ENCODE data around the gene YAP1. TPM values are rescaled to one million over a fixed set of nuclear protein-coding genes. Genes with fewer than 3 reads are reported as not detected.
A peak's percentile ranks its signal among the peaks of the same experiment; 100 is the strongest.

Gene YAP1
- total and polyA plus RNA-seq, 4 donors = 49.4 to 110 (median 64.1) TPM

- peak in 2 of 6 donors; percentile 34 to 70 for DNase-seq (ENCODE audit: low read depth in 4 of 6, low spot score in 6 of 6)
- Histone ChIP-seq H3K36me3 (ENCODE audit: control insufficient read depth, insufficient read depth, low read length) (no peaks in the 10 kb centered on the region), H3K4me1 (ENCODE audit: control insufficient read depth, insufficient read depth, low read length) (peaks cover 12% of the 10 kb centered on the region), H3K9me3 (ENCODE audit: control insufficient read depth, insufficient read depth, low read length) (no peaks in the 10 kb centered on the region), H3K27ac (ENCODE audit: low read depth, low read length) (peak overlapping the region; percentile 17), H3K4me3 (ENCODE audit: low read depth, low read length) (no peak overlapping the region), H3K27me3 (ENCODE audit: control insufficient read depth, insufficient read depth, low read length) (peaks cover 22% of the 10 kb centered on the region)
These were observed 5.3 kb downstream of the YAP1 start for GRCh38 chr11:102115557-102115956.

DNA sequence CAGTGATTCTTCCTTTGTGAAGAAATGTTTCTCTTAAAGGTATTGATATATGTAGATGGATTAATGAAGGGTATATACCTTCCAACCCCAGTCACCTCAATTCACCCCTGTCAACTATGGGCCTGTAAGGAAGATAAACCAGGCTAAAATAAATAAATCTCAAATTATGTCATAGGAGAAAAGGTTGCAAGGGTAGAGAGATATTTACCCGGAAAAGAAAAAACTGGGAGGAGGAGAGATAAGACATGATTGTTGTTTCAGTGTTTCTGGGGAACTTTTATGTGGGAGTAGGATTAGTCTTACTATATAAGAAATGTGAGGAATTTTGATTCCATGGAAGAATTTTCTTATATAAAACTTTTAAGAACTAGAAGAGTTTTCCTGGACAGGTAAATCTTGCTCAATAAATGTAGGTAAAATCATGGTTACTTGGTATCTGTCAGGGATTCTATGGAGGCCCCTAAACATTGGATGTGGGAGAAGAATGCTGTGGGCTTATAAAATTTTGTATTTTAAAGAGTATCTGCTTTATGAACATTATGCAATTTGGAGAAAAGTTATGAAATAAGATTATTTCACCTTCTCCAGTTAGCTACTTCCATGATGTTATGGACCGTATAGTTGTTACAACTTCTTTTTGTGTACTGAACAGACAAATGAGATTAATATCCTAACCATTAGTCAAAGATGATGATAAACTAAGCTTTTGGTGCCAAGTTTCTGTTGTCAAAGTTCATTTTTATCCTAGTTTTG lies 6.4 kb downstream of the YAP1 start:
- Histone ChIP-seq H3K9me3 (ENCODE audit: control insufficient read depth, insufficient read depth, low read length) (no peaks in the 10 kb centered on the region), H3K4me3 (ENCODE audit: low read depth, low read length) (no peak overlapping the region), H3K4me1 (ENCODE audit: control insufficient read depth, insufficient read depth, low read length) (peaks cover 7% of the 10 kb centered on the region), H3K27ac (ENCODE audit: low read depth, low read length) (peak overlapping the region; percentile 17), H3K27me3 (ENCODE audit: control insufficient read depth, insufficient read depth, low read length) (peaks cover 17% of the 10 kb centered on the region), H3K36me3 (ENCODE audit: control insufficient read depth, insufficient read depth, low read length) (no peaks in the 10 kb centered on the region)
- DNase-seq (ENCODE audit: low read depth in 4 of 6, low spot score in 6 of 6) = no peak
- WGBS (ENCODE audit: insufficient coverage) = no CpG with 5 or more reads among the region's 2 CpGs

GRCh38 chr11:102117472-102118113 lies 7.3 kb downstream of the YAP1 start:
- Histone ChIP-seq H3K4me3 (ENCODE audit: low read depth, low read length) (no peak overlapping the region), H3K9me3 (ENCODE audit: control insufficient read depth, insufficient read depth, low read length) (no peaks in the 10 kb centered on the region)
- WGBS (ENCODE audit: insufficient coverage) = no CpG with 5 or more reads among the region's 4 CpGs

GRCh38 chr11:102118937-102119336 lies 8.7 kb downstream of the YAP1 start:
- Histone ChIP-seq H3K9me3 (ENCODE audit: control insufficient read depth, insufficient read depth, low read length) (no peaks in the 10 kb centered on the region), H3K27ac (ENCODE audit: low read depth, low read length) (peak overlapping the region; percentile 42), H3K4me3 (ENCODE audit: low read depth, low read length) (no peak overlapping the region), H3K4me1 (ENCODE audit: control insufficient read depth, insufficient read depth, low read length) (peaks cover 6% of the 10 kb centered on the region), H3K36me3 (ENCODE audit: control insufficient read depth, insufficient read depth, low read length) (no peaks in the 10 kb centered on the region), H3K27me3 (ENCODE audit: control insufficient read depth, insufficient read depth, low read length) (peaks cover 2% of the 10 kb centered on the region)
- 29% methylated on average over 2 of the region's 3 CpGs for WGBS (ENCODE audit: insufficient coverage)
- peak in 2 of 6 donors; percentile 55 to 77 for DNase-seq (ENCODE audit: low read depth in 4 of 6, low spot score in 6 of 6)

More at GRCh38 chr11:102117472-102118113, 7.3 kb downstream of the YAP1 start:
- Histone ChIP-seq H3K27ac (ENCODE audit: low read depth, low read length) (no peak overlapping the region), H3K27me3 (ENCODE audit: control insufficient read depth, insufficient read depth, low read length) (peaks cover 9% of the 10 kb centered on the region), H3K4me1 (ENCODE audit: control insufficient read depth, insufficient read depth, low read length) (peaks cover 7% of the 10 kb centered on the region), H3K36me3 (ENCODE audit: control insufficient read depth, insufficient read depth, low read length) (no peaks in the 10 kb centered on the region)
- DNase-seq (ENCODE audit: low read depth in 4 of 6, low spot score in 6 of 6) = no peak

- H3K27ac ChIP-seq (ENCODE audit: low read depth, low read length) = peak overlapping the region; percentile 42
- H3K4me3 ChIP-seq (ENCODE audit: low read depth, low read length) = no peak overlapping the region
- H3K27me3 ChIP-seq (ENCODE audit: control insufficient read depth, insufficient read depth, low read length) = no peaks in the 10 kb centered on the region
- no peaks in the 10 kb centered on the region for H3K9me3 ChIP-seq (ENCODE audit: control insufficient read depth, insufficient read depth, low read length)
- H3K36me3 ChIP-seq (ENCODE audit: control insufficient read depth, insufficient read depth, low read length) = no peaks in the 10 kb centered on the region
- DNase-seq (ENCODE audit: low read depth in 4 of 6, low spot score in 6 of 6) = peak in 2 of 6 donors; percentile 45 to 74
- peaks cover 4% of the 10 kb centered on the region for H3K4me1 ChIP-seq (ENCODE audit: control insufficient read depth, insufficient read depth, low read length)
- WGBS (ENCODE audit: insufficient coverage) = 18% methylated on average over 4 of the region's 4 CpGs
These were observed 9.8 kb downstream of the YAP1 start for GRCh38 chr11:102119997-102120396.

DNA sequence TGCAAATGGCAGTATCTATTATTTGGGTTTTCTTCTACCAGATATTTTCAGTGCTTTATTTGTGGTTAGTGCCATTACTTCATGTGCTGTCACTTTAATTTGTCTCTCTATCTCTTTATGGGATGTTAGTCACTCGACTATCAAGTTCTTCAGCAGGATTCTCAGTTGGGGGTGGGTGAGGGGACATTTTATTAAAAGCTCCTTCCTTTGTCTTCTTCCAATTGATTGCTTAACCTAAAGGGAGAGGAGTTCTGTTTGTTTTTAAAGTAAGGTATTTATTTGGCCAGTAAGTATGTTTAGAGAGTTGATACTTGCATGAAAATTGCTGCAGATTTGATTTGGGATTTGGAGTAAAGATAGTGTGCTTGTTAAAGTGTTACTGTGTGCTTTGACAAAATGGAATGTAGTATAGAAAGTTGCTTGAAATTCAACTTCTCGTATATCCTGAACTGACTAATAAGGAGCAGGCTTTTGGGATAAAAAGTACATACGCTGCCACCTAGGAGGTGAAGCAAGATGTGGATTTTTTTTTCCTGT lies 10.3 kb downstream of the YAP1 start:
- Histone ChIP-seq H3K9me3 (ENCODE audit: control insufficient read depth, insufficient read depth, low read length) (no peaks in the 10 kb centered on the region), H3K4me3 (ENCODE audit: low read depth, low read length) (no peak overlapping the region), H3K36me3 (ENCODE audit: control insufficient read depth, insufficient read depth, low read length) (no peaks in the 10 kb centered on the region), H3K4me1 (ENCODE audit: control insufficient read depth, insufficient read depth, low read length) (peaks cover 4% of the 10 kb centered on the region), H3K27me3 (ENCODE audit: control insufficient read depth, insufficient read depth, low read length) (no peaks in the 10 kb centered on the region), H3K27ac (ENCODE audit: low read depth, low read length) (no peak overlapping the region)
- WGBS (ENCODE audit: insufficient coverage) = no CpG with 5 or more reads among the region's 3 CpGs
- peak in 1 of 6 donors; percentile 14 for DNase-seq (ENCODE audit: low read depth in 4 of 6, low spot score in 6 of 6)

GRCh38 chr11:102121329-102121728 lies 11.1 kb downstream of the YAP1 start:
- Histone ChIP-seq H3K27me3 (ENCODE audit: control insufficient read depth, insufficient read depth, low read length) (no peaks in the 10 kb centered on the region), H3K9me3 (ENCODE audit: control insufficient read depth, insufficient read depth, low read length) (no peaks in the 10 kb centered on the region), H3K27ac (ENCODE audit: low read depth, low read length) (no peak overlapping the region), H3K4me3 (ENCODE audit: low read depth, low read length) (no peak overlapping the region), H3K4me1 (ENCODE audit: control insufficient read depth, insufficient read depth, low read length) (peaks cover 4% of the 10 kb centered on the region), H3K36me3 (ENCODE audit: control insufficient read depth, insufficient read depth, low read length) (no peaks in the 10 kb centered on the region)
- no peak for DNase-seq (ENCODE audit: low read depth in 4 of 6, low spot score in 6 of 6)
- whole genome bisulfite sequencing (ENCODE audit: insufficient coverage) = 100% methylated on average over 1 of the region's 2 CpGs

DNA sequence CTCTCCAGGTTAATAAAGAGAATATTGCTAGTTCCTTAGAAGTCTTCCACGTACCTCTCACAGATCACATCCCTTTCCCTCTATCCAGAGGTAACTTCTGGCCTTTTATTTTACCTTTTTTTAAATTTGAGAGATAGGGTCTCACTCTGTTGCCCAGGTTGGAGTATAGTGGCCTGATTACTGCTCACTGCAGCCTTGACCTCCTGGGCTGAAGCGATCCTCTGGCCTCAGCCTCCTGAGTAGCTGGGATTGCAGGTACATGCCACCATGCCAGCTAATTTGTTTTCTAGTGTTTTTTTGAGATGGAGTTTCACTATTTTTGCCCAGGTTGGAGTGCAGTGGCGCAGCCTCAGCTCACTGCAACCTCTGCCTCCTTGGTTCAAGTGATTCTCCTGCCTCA lies 24.4 kb downstream of the YAP1 start:
- no peaks in the 10 kb centered on the region for H3K36me3 ChIP-seq (ENCODE audit: control insufficient read depth, insufficient read depth, low read length)
- no peaks in the 10 kb centered on the region for H3K27me3 ChIP-seq (ENCODE audit: control insufficient read depth, insufficient read depth, low read length)
- DNase-seq (ENCODE audit: low read depth in 4 of 6, low spot score in 6 of 6) = no peak
- H3K4me1 ChIP-seq (ENCODE audit: control insufficient read depth, insufficient read depth, low read length) = no peaks in the 10 kb centered on the region
- no peak overlapping the region for H3K27ac ChIP-seq (ENCODE audit: low read depth, low read length)
- H3K4me3 ChIP-seq (ENCODE audit: low read depth, low read length) = no peak overlapping the region
- no peaks in the 10 kb centered on the region for H3K9me3 ChIP-seq (ENCODE audit: control insufficient read depth, insufficient read depth, low read length)
- WGBS (ENCODE audit: insufficient coverage) = 100% methylated on average over 2 of the region's 3 CpGs

- no CpG with 5 or more reads among the region's 2 CpGs for WGBS (ENCODE audit: insufficient coverage)
- no peak overlapping the region for H3K4me3 ChIP-seq (ENCODE audit: low read depth, low read length)
- H3K9me3 ChIP-seq (ENCODE audit: control insufficient read depth, insufficient read depth, low read length) = no peaks in the 10 kb centered on the region
- no peaks in the 10 kb centered on the region for H3K4me1 ChIP-seq (ENCODE audit: control insufficient read depth, insufficient read depth, low read length)
- H3K27me3 ChIP-seq (ENCODE audit: control insufficient read depth, insufficient read depth, low read length) = no peaks in the 10 kb centered on the region
- no peaks in the 10 kb centered on the region for H3K36me3 ChIP-seq (ENCODE audit: control insufficient read depth, insufficient read depth, low read length)
- no peak for DNase-seq (ENCODE audit: low read depth in 4 of 6, low spot score in 6 of 6)
- H3K27ac ChIP-seq (ENCODE audit: low read depth, low read length) = no peak overlapping the region
These were observed 25.0 kb downstream of the YAP1 start for GRCh38 chr11:102135256-102135655.

DNA sequence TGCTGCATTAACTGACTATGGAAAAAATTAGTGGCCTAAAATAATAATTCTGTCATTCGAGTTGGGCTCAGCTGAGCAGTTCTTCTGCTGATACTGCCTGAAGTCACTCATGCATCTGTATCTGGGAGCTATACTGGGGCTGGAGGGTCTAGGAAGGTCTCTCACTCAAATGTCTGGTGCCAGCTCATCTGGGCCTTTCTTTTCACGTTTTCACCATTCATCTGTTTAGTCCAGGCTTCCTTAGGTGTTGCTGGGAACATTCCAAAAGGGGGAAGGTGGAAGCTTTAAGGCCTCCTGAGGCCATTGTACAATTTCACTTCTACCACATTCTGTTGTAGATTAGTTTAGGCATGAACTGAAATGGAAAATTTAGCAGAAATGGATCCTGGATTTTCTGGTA lies 28.0 kb downstream of the YAP1 start:
- DNase-seq (ENCODE audit: low read depth in 4 of 6, low spot score in 6 of 6) = no peak
- no peak overlapping the region for H3K27ac ChIP-seq (ENCODE audit: low read depth, low read length)
- H3K4me1 ChIP-seq (ENCODE audit: control insufficient read depth, insufficient read depth, low read length) = no peaks in the 10 kb centered on the region
- WGBS (ENCODE audit: insufficient coverage) = no CpG with 5 or more reads among the region's 2 CpGs
- H3K4me3 ChIP-seq (ENCODE audit: low read depth, low read length) = no peak overlapping the region
- H3K9me3 ChIP-seq (ENCODE audit: control insufficient read depth, insufficient read depth, low read length) = no peaks in the 10 kb centered on the region
- no peaks in the 10 kb centered on the region for H3K27me3 ChIP-seq (ENCODE audit: control insufficient read depth, insufficient read depth, low read length)
- H3K36me3 ChIP-seq (ENCODE audit: control insufficient read depth, insufficient read depth, low read length) = no peaks in the 10 kb centered on the region
